Chondrocyte (in vitro differentiated cells): ENCODE results near the gene FGF19. TPM values are rescaled to one million over a fixed set of nuclear protein-coding genes. Genes with fewer than 3 reads are reported as not detected.
A peak's percentile ranks its signal among the peaks of the same experiment; 100 is the strongest.

Experiments
- DNase-seq: peaks from one replicate; pipeline ENCODE4 v3.0.0; 2021; ENCODE audit warnings: mixed read lengths, low spot score
- H3K27ac Mint-ChIP-seq: one replicate; pipeline ENCODE4 v1.8.0; 2021; ENCODE audit warnings: mild to moderate bottlenecking, moderate library complexity, mixed read lengths; ENCODE audit not compliant: unreplicated experiment
- H3K27me3 Mint-ChIP-seq: 2 replicates; pipeline ENCODE4 v1.8.0; 2021; ENCODE audit warnings: low read depth, mixed read lengths
- H3K36me3 Mint-ChIP-seq: 2 replicates; pipeline ENCODE4 v1.8.0; 2021; ENCODE audit warnings: low read depth, mixed read lengths
- H3K4me1 Mint-ChIP-seq: 2 replicates; pipeline ENCODE4 v1.8.0; 2021; ENCODE audit warnings: low read depth, mild to moderate bottlenecking, mixed read lengths
- H3K4me3 Mint-ChIP-seq: one replicate; pipeline ENCODE4 v1.8.0; 2021; ENCODE audit warnings: mild to moderate bottlenecking, moderate library complexity, mixed read lengths; ENCODE audit not compliant: unreplicated experiment
- H3K9me3 Mint-ChIP-seq: 2 replicates; pipeline ENCODE4 v1.8.0; 2021; ENCODE audit warnings: low read depth, mixed read lengths
- CTCF ChIP-seq: fragments of 200-600 bp; sonication (generic); IDR thresholded peaks from 2 replicates; pipeline ENCODE4 v1.5.0; 2021; ENCODE audit warnings: antibody characterized with exemption, mild to moderate bottlenecking, moderate library complexity
- total RNA-seq: library from RNA; stranded (reverse); gene quantifications from 3 replicates; pipeline ENCODE4 v1.2.1, GENCODE V29; 2021

The FGF19 gene
- total RNA-seq, 1 donor from 2014 or later, result not detected

GRCh38 chr11:69685348-69685747 is 18.5 kb downstream of the FGF19 start:
- H3K27me3 Mint-ChIP-seq, result no peaks in the 10 kb centered on the region
- DNase-seq, result no peak
- no peak for TF ChIP-seq CTCF
- H3K36me3 Mint-ChIP-seq, result no peaks in the 10 kb centered on the region
- H3K27ac Mint-ChIP-seq, result no peak overlapping the region
- no peak overlapping the region for H3K4me3 Mint-ChIP-seq
- peaks cover 5% of the 10 kb centered on the region for H3K4me1 Mint-ChIP-seq
- H3K9me3 Mint-ChIP-seq, result no peaks in the 10 kb centered on the region

- Mint-ChIP-seq H3K27me3 (no peaks in the 10 kb centered on the region), H3K4me1 (peaks cover 5% of the 10 kb centered on the region), H3K9me3 (no peaks in the 10 kb centered on the region), H3K36me3 (no peaks in the 10 kb centered on the region), H3K4me3 (no peak overlapping the region), H3K27ac (no peak overlapping the region)
- DNase-seq, result no peak
- no peak for TF ChIP-seq CTCF
These were observed 19.2 kb downstream of the FGF19 start for GRCh38 chr11:69684651-69685050.

- no peak for DNase-seq
These were observed 20.0 kb downstream of the FGF19 start for GRCh38 chr11:69683764-69684333.

GRCh38 chr11:69682681-69683326 is 21.0 kb downstream of the FGF19 start:
- Mint-ChIP-seq H3K4me3 (no peak overlapping the region), H3K27ac (no peak overlapping the region), H3K27me3 (no peaks in the 10 kb centered on the region), H3K36me3 (no peaks in the 10 kb centered on the region), H3K9me3 (no peaks in the 10 kb centered on the region), H3K4me1 (peaks cover 5% of the 10 kb centered on the region)
- TF ChIP-seq CTCF, result no peak
- DNase-seq, result no peak

More at GRCh38 chr11:69683764-69684333, 20.0 kb downstream of the FGF19 start:
- peak; percentile 63 for TF ChIP-seq CTCF
- no peaks in the 10 kb centered on the region for H3K36me3 Mint-ChIP-seq
- no peak overlapping the region for H3K4me3 Mint-ChIP-seq
- no peak overlapping the region for H3K27ac Mint-ChIP-seq
- no peaks in the 10 kb centered on the region for H3K27me3 Mint-ChIP-seq
- H3K9me3 Mint-ChIP-seq, result no peaks in the 10 kb centered on the region
- H3K4me1 Mint-ChIP-seq, result peaks cover 5% of the 10 kb centered on the region

- DNase-seq, result no peak
- Mint-ChIP-seq H3K4me3 (no peak overlapping the region), H3K27me3 (no peaks in the 10 kb centered on the region), H3K9me3 (no peaks in the 10 kb centered on the region), H3K27ac (no peak overlapping the region), H3K4me1 (peaks cover 5% of the 10 kb centered on the region), H3K36me3 (no peaks in the 10 kb centered on the region)
- TF ChIP-seq CTCF, result no peak
These were observed 21.6 kb downstream of the FGF19 start for GRCh38 chr11:69682221-69682620.
